K562 (cell line): Measurements from ENCODE around the gene CACNG7. TPM values are rescaled to one million over a fixed set of nuclear protein-coding genes. Genes with fewer than 3 reads are reported as not detected.

ENCODE experiments used
- ATF3 ChIP-seq, 2 experiments: fragments of 450-650 bp in 1 of 2; sonication (generic) in 1 of 2; formaldehyde crosslinking in 1 of 2; IDR thresholded peaks in 1 of 2; conservative IDR thresholded peaks in 1 of 2; 2 replicates each; pipeline versions ENCODE4 v1.6.1 to v1.8.1; 2016 to 2023; ENCODE audit warnings: mild to moderate bottlenecking in 2 of 2, moderate library complexity in 2 of 2, inconsistent platforms in 1 of 2, missing genetic modification reagents in 1 of 2
- BCOR ChIP-seq: fragments of 450-650 bp; IDR thresholded peaks from 2 replicates; pipeline ENCODE4 v1.6.1; 2016
- HNRNPK ChIP-seq: fragments of 200-400 bp; formaldehyde crosslinking; IDR thresholded peaks from one replicate; pipeline ENCODE4 v1.6.1; 2018; ENCODE audit warnings: mild to moderate bottlenecking, low read depth, low read length; ENCODE audit not compliant: poor library complexity, severe bottlenecking
- KAT2B ChIP-seq: IDR thresholded peaks from one replicate; pipeline ENCODE4 v1.6.1; 2012; ENCODE audit warnings: low read depth, mild to moderate bottlenecking, control low read depth, inconsistent platforms, low read length, moderate library complexity
- KDM2B ChIP-seq: fragments of 250-450 bp; sonication (Bioruptor Pico); IDR thresholded peaks from 2 replicates; pipeline ENCODE4 v1.8.0; 2021; ENCODE audit warnings: mild to moderate bottlenecking, moderate library complexity
- L3MBTL2 ChIP-seq: fragments of 450-650 bp; IDR thresholded peaks from 2 replicates; pipeline ENCODE4 v1.6.1; 2016; ENCODE audit warnings: mild to moderate bottlenecking, moderate library complexity
- MYNN ChIP-seq, 2 experiments: sonication (generic); formaldehyde crosslinking in 1 of 2; IDR thresholded peaks; 2 replicates each; pipeline versions ENCODE4 v1.5.0 to v1.6.1; 2016 to 2020; ENCODE audit warnings: antibody characterized with exemption in 1 of 2, missing genetic modification reagents in 1 of 2
- NR2C1 ChIP-seq, 2 experiments: fragments of 450-650 bp; IDR thresholded peaks; 2 replicates each; pipeline ENCODE4 v1.6.1; 2017; ENCODE audit warnings: mild to moderate bottlenecking in 2 of 2, antibody characterized with exemption in 1 of 2, inconsistent platforms in 1 of 2, missing compliant biosample characterization in 1 of 2, missing genetic modification characterization in 1 of 2
- PURB ChIP-seq: sonication (generic); formaldehyde crosslinking; IDR thresholded peaks from 2 replicates; pipeline ENCODE4 v1.9.0; 2021; ENCODE audit warnings: low read depth, mild to moderate bottlenecking, missing genetic modification reagents
- TRIM24 ChIP-seq, 2 experiments: fragments of 450-650 bp; IDR thresholded peaks; 2 replicates each; pipeline ENCODE4 v1.6.1; 2016
- ZNF124 ChIP-seq: sonication (generic); formaldehyde crosslinking; IDR thresholded peaks from 2 replicates; pipeline ENCODE4 v1.8.1; 2022; ENCODE audit warnings: missing genetic modification reagents
- ZNF583 ChIP-seq: fragments of 250-450 bp; sonication (Bioruptor Pico); IDR thresholded peaks from 2 replicates; pipeline ENCODE4 v1.4.0; 2020
- ZNF77 ChIP-seq: fragments of 250-450 bp; sonication (Bioruptor Pico); IDR thresholded peaks from 2 replicates; pipeline ENCODE4 v1.5.0; 2020
- polyA plus RNA-seq, 8 experiments: library from polyadenylated mRNA; depleted of rRNA in 4 of 8; stranded (reverse) in 5 of 8; unstranded in 3 of 8; fragments of >200 nt; fragmentation: Nextera tagmentation in 2 of 8; fragmentation: Illumina TruSeq in 1 of 8; extraction: Ambion mirVana in 2 of 8; extraction: Trizol in 1 of 8; gene quantifications; 2 replicates each; pipeline versions ENCODE4 v1.2.1 to v1.2.3, GENCODE V29; 2011 to 2014; ENCODE audit warnings: inconsistent platforms in 1 of 8, missing spikeins in 1 of 8
- total RNA-seq, 7 experiments: library from RNA; depleted of rRNA in 6 of 7; stranded (reverse); fragments of >200 nt in 6 of 7; fragmentation: Illumina TruSeq in 2 of 7; extraction: Trizol in 2 of 7; gene quantifications; 2 replicates each; pipeline versions ENCODE4 v1.2.1 to v1.2.3, GENCODE V29; 2011 to 2021; ENCODE audit warnings: low replicate concordance in 1 of 7
- TF ChIP-seq, protein P1 (sequence below): fragments of 250-450 bp; sonication (Bioruptor Pico); IDR thresholded peaks from 2 replicates; pipeline ENCODE4 v1.4.0; 2020; ENCODE audit warnings: mild to moderate bottlenecking
- TF ChIP-seq, protein P2 (sequence below): fragments of 450-650 bp; formaldehyde crosslinking; IDR thresholded peaks from 2 replicates; pipeline ENCODE4 v1.4.0; 2020; ENCODE audit warnings: mild to moderate bottlenecking, moderate library complexity

CACNG7 gene
- total and polyA plus RNA-seq, 9 of the 15 experiments (the other 6 are each of a cell fraction or from before 2014, with no cell fraction given) = not detected

DNA sequence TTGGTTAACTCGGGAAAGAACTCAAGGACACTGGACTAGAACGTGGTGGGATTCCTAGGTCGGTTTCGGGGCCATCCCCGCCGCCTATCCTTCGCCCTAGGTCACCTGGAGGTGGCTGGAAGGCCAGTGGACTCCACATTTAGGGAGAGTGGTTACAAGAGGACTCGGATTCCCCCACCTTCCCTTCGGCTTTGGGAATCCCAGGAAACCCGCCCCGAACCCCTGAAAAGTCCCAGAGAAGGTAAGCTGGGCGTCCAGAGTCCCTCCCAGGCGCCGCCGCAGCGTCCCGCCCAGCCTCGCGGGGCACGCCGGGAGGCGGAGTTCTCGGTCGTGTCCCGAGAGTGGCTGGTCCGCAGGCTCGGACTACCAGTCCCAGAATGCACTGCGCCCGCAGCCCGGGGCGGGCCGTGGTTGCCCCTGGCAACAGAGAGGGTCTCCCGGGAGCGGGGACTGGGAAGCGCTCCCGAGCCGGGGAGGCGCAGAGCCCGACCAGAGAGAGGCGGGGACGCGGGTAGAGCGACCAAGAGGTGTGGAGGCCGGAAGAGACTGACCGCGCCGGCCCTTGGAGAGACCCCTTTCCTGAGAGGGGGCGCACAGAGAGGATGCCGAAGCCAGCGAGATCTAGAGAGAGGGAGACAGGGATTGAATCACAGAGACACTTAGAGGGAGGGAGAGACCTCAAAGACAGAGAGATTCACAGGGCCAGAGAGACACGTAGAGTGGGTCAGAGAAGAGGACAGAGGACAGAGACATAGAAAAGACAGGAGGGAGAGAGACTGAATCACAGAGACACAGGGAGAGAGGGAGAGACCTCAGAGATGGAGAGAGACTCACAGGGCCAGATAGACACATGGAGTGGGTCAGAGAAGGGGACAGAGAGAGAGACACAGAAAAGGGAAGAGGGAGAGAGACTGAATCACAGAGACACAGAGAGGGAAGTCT, 29.7 kb upstream of the CACNG7 start (continued):
- TF ChIP-seq KAT2B = no peak
- TF ChIP-seq, protein P1, sequence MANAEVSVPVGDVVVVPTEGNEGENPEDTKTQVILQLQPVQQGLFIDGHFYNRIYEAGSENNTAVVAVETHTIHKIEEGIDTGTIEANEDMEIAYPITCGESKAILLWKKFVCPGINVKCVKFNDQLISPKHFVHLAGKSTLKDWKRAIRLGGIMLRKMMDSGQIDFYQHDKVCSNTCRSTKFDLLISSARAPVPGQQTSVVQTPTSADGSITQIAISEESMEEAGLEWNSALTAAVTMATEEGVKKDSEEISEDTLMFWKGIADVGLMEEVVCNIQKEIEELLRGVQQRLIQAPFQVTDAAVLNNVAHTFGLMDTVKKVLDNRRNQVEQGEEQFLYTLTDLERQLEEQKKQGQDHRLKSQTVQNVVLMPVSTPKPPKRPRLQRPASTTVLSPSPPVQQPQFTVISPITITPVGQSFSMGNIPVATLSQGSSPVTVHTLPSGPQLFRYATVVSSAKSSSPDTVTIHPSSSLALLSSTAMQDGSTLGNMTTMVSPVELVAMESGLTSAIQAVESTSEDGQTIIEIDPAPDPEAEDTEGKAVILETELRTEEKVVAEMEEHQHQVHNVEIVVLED (CRISPR knock-in tag) = peak; percentile 55; the same call in 1 of the 2 replicates
- TF ChIP-seq L3MBTL2 = peak; percentile 44; the same call in 1 of the 2 replicates
- no peak for TF ChIP-seq KDM2B (CRISPR knock-in tag)
- TF ChIP-seq, protein P2, sequence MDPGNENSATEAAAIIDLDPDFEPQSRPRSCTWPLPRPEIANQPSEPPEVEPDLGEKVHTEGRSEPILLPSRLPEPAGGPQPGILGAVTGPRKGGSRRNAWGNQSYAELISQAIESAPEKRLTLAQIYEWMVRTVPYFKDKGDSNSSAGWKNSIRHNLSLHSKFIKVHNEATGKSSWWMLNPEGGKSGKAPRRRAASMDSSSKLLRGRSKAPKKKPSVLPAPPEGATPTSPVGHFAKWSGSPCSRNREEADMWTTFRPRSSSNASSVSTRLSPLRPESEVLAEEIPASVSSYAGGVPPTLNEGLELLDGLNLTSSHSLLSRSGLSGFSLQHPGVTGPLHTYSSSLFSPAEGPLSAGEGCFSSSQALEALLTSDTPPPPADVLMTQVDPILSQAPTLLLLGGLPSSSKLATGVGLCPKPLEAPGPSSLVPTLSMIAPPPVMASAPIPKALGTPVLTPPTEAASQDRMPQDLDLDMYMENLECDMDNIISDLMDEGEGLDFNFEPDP (CRISPR knock-in tag) = no peak
- no peak for TF ChIP-seq ZNF124
- TF ChIP-seq TRIM24 (IDR thresholded peaks at IDR 0.05) = no peak
- TF ChIP-seq ZNF583 = no peak
- TF ChIP-seq BCOR = 0 out of 2 replicates have a peak, but pooled peaks have one; percentile 10
- TF ChIP-seq HNRNPK = no peak
- no peak for TF ChIP-seq PURB (CRISPR knock-in tag)
- no peak for TF ChIP-seq MYNN (IDR thresholded peaks at IDR 0.05)
- TF ChIP-seq MYNN (CRISPR knock-in tag; IDR thresholded peaks at IDR 0.05) = no peak
- TF ChIP-seq ATF3 (IDR thresholded peaks at IDR 0.05) = no peak
- TF ChIP-seq ATF3 (CRISPR knock-in tag; conservative IDR thresholded peaks at IDR 0.05) = no peak
- no peak for TF ChIP-seq ZNF77 (CRISPR knock-in tag)
- TF ChIP-seq NR2C1 (IDR thresholded peaks at IDR 0.05) = no peak
- TF ChIP-seq NR2C1 (tag; IDR thresholded peaks at IDR 0.05) = 0 out of 2 replicates have a peak, but pooled peaks have one; percentile 13
- TF ChIP-seq, all 486 proteins: peak for 44
